Thyroid gland (tissue), 4 donors: ENCODE measurements around the gene MAP3K6.

Experiments
- CTCF ChIP-seq, 6 experiments: fragments of 200-600 bp in 3 of 6; fragments of 450-650 bp in 3 of 6; sonication (generic) in 3 of 6; IDR thresholded peaks; one replicate each; pipeline ENCODE4 v1.5.1; 2016 to 2019; ENCODE audit warnings: antibody characterized with exemption in 6 of 6, mild to moderate bottlenecking in 2 of 6, inconsistent platforms in 1 of 6, moderate library complexity in 1 of 6
- POLR2A ChIP-seq, 2 donors: fragments of 450-650 bp; IDR thresholded peaks; one replicate each; pipeline ENCODE4 v1.6.1; 2017; ENCODE audit warnings: antibody characterized with exemption in 2 of 2, mild to moderate bottlenecking in 2 of 2, moderate library complexity in 1 of 2

DNA sequence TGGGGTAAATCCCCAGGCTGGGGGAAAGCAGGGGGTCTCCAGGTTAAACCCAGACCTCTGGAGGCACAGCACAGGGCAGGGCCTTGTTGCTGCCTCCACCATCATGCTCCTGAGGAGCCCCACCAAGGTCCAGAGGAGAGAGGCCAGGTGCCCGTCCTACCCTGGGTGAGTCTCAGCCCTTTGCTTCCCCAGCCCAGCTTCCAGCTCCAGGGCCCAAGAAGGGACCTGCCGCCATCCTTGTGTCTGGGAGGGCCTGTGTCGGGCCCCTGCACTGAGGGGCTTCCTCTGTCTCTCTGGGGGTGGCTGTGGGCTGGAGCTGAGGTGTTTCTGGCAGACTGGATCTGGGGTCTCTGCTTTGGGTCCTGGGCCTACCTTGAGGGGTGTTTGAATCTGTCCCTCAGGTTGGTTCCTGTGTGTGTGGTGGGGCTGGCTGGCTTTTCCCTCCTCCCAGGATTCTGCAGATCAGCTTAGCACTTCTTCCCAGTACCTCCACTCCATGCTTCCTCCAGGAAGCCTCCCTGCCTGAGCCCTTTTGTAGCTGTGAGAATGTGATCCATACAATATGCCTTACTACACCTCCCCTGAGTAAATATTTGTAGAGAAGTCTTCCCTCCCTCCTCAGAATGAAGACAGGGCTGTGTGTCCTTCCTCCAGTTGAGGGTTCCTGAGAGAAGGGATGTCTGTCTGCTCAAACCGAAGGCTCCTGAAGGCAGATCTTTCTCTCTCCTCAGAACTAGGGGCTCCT, 31.8 kb upstream of the MAP3K6 start:
- TF ChIP-seq POLR2A (IDR thresholded peaks at IDR 0.05) (no peak), CTCF (IDR thresholded peaks at IDR 0.05) (no peak)
